Nephron (organoid): ENCODE results near the gene SLC6A17.
A peak's percentile ranks its signal among the peaks of the same experiment; 100 is the strongest.

Source experiments
- H3K27ac Mint-ChIP-seq, 3 experiments: 2 replicates each; pipeline ENCODE4 v1.8.0; 2020; ENCODE audit warnings: mixed read lengths in 3 of 3, mild to moderate bottlenecking in 2 of 3, moderate library complexity in 1 of 3
- H3K27me3 Mint-ChIP-seq: 2 replicates; pipeline ENCODE4 v1.8.0; 2021; ENCODE audit warnings: low read depth, mild to moderate bottlenecking, moderate library complexity, mixed read lengths
- H3K36me3 Mint-ChIP-seq: 2 replicates; pipeline ENCODE4 v1.8.0; 2020; ENCODE audit warnings: low read depth, mixed read lengths
- H3K4me1 Mint-ChIP-seq: 2 replicates; pipeline ENCODE4 v1.8.0; 2020; ENCODE audit warnings: mixed read lengths
- H3K4me3 Mint-ChIP-seq, 3 experiments: 2 replicates each; pipeline ENCODE4 v1.8.0; 2020; ENCODE audit warnings: mild to moderate bottlenecking in 3 of 3, mixed read lengths in 3 of 3, moderate library complexity in 2 of 3
- H3K9me3 Mint-ChIP-seq: 2 replicates; pipeline ENCODE4 v1.8.0; 2020; ENCODE audit warnings: mixed read lengths
- CTCF ChIP-seq, 3 experiments: fragments of 200-600 bp; sonication (generic); IDR thresholded peaks; one replicate each; pipeline ENCODE4 v1.5.0; 2021; ENCODE audit warnings: antibody characterized with exemption in 3 of 3; ENCODE audit not compliant: unreplicated experiment in 3 of 3

SLC6A17 gene

GRCh38 chr1:110188035-110188618 is 37.8 kb downstream of the SLC6A17 start:
- Mint-ChIP-seq H3K9me3 (no peaks in the 10 kb centered on the region), H3K4me3 (no peak overlapping the region), H3K4me1 (peaks cover 31% of the 10 kb centered on the region), H3K36me3 (no peaks in the 10 kb centered on the region), H3K27me3 (peaks cover 56% of the 10 kb centered on the region), H3K27ac (peak overlapping the region in 2 of 3 experiments; percentile 1 to 6)
- TF ChIP-seq CTCF (IDR thresholded peaks at IDR 0.05; ENCODE audit: unreplicated experiment in 3 of 3): no peak

GRCh38 chr1:110189181-110189580 is 38.9 kb downstream of the SLC6A17 start:
- peak overlapping the region in 1 of 3 experiments; percentile 9 for H3K4me3 Mint-ChIP-seq
- H3K27ac Mint-ChIP-seq: peak overlapping the region in 1 of 3 experiments; percentile 1
- peaks cover 31% of the 10 kb centered on the region for H3K4me1 Mint-ChIP-seq
- peaks cover 62% of the 10 kb centered on the region for H3K27me3 Mint-ChIP-seq
- H3K36me3 Mint-ChIP-seq: no peaks in the 10 kb centered on the region
- no peak for TF ChIP-seq CTCF (IDR thresholded peaks at IDR 0.05; ENCODE audit: unreplicated experiment in 3 of 3)
- no peaks in the 10 kb centered on the region for H3K9me3 Mint-ChIP-seq

- Mint-ChIP-seq H3K4me1 (peaks cover 31% of the 10 kb centered on the region), H3K27ac (no peak overlapping the region), H3K9me3 (no peaks in the 10 kb centered on the region), H3K36me3 (no peaks in the 10 kb centered on the region), H3K4me3 (no peak overlapping the region), H3K27me3 (peaks cover 53% of the 10 kb centered on the region)
- no peak for TF ChIP-seq CTCF (IDR thresholded peaks at IDR 0.05; ENCODE audit: unreplicated experiment in 3 of 3)
Observed at GRCh38 chr1:110190282-110190929, 40.1 kb downstream of the SLC6A17 start.

- TF ChIP-seq CTCF (IDR thresholded peaks at IDR 0.05; ENCODE audit: unreplicated experiment in 3 of 3): no peak
- Mint-ChIP-seq H3K4me3 (no peak overlapping the region), H3K36me3 (no peaks in the 10 kb centered on the region), H3K9me3 (no peaks in the 10 kb centered on the region), H3K27me3 (peaks cover 49% of the 10 kb centered on the region), H3K27ac (no peak overlapping the region), H3K4me1 (peaks cover 22% of the 10 kb centered on the region)
Observed at GRCh38 chr1:110192541-110192940, 42.2 kb downstream of the SLC6A17 start.

- Mint-ChIP-seq H3K4me3 (no peak overlapping the region), H3K27ac (no peak overlapping the region), H3K27me3 (peaks cover 38% of the 10 kb centered on the region), H3K9me3 (no peaks in the 10 kb centered on the region), H3K4me1 (no peaks in the 10 kb centered on the region), H3K36me3 (no peaks in the 10 kb centered on the region)
- TF ChIP-seq CTCF (IDR thresholded peaks at IDR 0.05; ENCODE audit: unreplicated experiment in 3 of 3): no peak
Observed at GRCh38 chr1:110195196-110195595, 44.9 kb downstream of the SLC6A17 start.
